Measurements from ENCODE around the gene ABCD1. TPM values are rescaled to one million over a fixed set of nuclear protein-coding genes. Genes with fewer than 3 reads are reported as not detected.
"Not testable (repeated sequence)": the region's sequence is repeated elsewhere in the genome, so short reads cannot be mapped to it uniquely, and the experiment has no call there.

The ABCD1 gene
- total RNA-seq, 2 experiments from 2014 or later: 8.6 to 9.2 TPM

DNA sequence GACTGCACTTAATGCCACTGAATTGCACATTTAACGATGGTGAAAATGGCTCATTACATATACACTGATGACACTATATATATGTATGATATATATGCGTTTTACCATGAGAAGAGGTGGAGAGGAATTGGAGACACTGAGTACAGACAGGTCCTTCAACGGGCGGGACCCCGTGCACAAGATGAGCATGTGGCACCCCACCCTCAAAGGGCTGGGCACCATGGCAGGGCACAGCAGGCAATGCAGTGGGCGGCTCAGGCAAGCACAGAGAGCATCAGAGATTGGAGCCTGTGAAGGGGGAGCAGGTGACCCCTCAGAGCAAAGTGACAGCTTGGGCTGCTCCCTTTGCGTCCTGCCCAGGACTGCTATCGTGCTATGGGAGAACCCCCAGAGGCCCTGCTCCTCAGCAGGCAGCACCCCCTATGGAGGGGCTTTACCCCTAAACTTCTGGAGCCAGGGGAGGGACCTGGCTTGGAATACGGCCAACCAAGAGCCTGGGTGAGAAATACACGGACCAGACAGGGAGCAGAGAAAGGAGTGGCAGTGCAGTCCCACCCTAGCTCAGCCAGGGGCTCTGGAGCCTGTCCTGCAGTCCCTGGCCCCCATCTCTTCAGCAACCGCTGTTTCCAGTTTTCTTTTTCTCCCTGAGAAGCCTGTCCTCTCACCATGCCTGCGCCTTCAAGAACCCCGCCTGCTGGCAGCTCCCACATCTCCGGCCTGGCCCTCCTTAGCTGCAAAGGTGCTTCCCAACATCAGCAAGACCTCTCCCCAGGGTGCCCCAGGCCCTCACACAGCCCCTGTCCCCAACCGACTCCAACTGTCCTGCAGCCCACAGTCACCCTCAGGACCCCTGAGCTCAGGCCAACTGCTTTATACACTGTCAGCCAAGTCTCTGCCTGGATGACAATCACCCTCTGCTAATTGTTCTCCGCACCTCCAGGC is 26.5 kb upstream of the ABCD1 start:
- H3K4me3 Mint-ChIP-seq: no peak overlapping the region
- H3K9me3 ChIP-seq (ENCODE audit: control insufficient read depth in 1 of 2, insufficient read depth in 1 of 2, low read length in 2 of 2): no peaks in the 10 kb centered on the region
- H3K36me3 ChIP-seq (ENCODE audit: insufficient read depth, low read length): peaks cover 27% of the 10 kb centered on the region
- no peaks in the 10 kb centered on the region for H3K4me1 Mint-ChIP-seq (ENCODE audit: low read depth)
- ChIA-PET CTCF (no interaction called here), POLR2A (no interaction called here)
- intact Hi-C loops (cut with DNase I, micrococcal nuclease): no loop called here
- H3K36me3 Mint-ChIP-seq (ENCODE audit: low read depth): peaks cover 26% of the 10 kb centered on the region
- no peak overlapping the region for H3K4me3 ChIP-seq (ENCODE audit: low read length)
- ATAC-seq (ENCODE audit: poor library complexity) (no peak), DNase-seq (no peak)
- H3K27me3 ChIP-seq (ENCODE audit: control insufficient read depth in 1 of 2, insufficient read depth in 2 of 2, low read length in 2 of 2): no peaks in the 10 kb centered on the region
- no peak overlapping the region for H3K27ac ChIP-seq (ENCODE audit: low read depth in 1 of 2, low read length in 2 of 2)
- no peaks in the 10 kb centered on the region for H3K9me3 Mint-ChIP-seq
- no peaks in the 10 kb centered on the region for H3K27me3 Mint-ChIP-seq
- TF ChIP-seq, protein P1, sequence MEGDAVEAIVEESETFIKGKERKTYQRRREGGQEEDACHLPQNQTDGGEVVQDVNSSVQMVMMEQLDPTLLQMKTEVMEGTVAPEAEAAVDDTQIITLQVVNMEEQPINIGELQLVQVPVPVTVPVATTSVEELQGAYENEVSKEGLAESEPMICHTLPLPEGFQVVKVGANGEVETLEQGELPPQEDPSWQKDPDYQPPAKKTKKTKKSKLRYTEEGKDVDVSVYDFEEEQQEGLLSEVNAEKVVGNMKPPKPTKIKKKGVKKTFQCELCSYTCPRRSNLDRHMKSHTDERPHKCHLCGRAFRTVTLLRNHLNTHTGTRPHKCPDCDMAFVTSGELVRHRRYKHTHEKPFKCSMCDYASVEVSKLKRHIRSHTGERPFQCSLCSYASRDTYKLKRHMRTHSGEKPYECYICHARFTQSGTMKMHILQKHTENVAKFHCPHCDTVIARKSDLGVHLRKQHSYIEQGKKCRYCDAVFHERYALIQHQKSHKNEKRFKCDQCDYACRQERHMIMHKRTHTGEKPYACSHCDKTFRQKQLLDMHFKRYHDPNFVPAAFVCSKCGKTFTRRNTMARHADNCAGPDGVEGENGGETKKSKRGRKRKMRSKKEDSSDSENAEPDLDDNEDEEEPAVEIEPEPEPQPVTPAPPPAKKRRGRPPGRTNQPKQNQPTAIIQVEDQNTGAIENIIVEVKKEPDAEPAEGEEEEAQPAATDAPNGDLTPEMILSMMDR (IDR thresholded peaks at IDR 0.05): no peak
- no peaks in the 10 kb centered on the region for H3K4me1 ChIP-seq (ENCODE audit: insufficient read depth, low read length)
- H3K27ac Mint-ChIP-seq: no peak overlapping the region

GRCh38 chrX:153699210-153699783 is 25.4 kb upstream of the ABCD1 start:
- H3K4me3 ChIP-seq (ENCODE audit: low read length); H3K27ac ChIP-seq (ENCODE audit: low read depth in 1 of 2, low read length in 2 of 2); DNase-seq; H3K4me1 ChIP-seq (ENCODE audit: insufficient read depth, low read length); H3K9me3 Mint-ChIP-seq; POLR2A ChIA-PET; intact Hi-C loops (cut with DNase I, micrococcal nuclease); H3K9me3 ChIP-seq (ENCODE audit: control insufficient read depth in 1 of 2, insufficient read depth in 1 of 2, low read length in 2 of 2); H3K4me3 Mint-ChIP-seq; CTCF ChIA-PET; H3K27me3 ChIP-seq (ENCODE audit: control insufficient read depth in 1 of 2, insufficient read depth in 2 of 2, low read length in 2 of 2); H3K27me3 Mint-ChIP-seq; H3K4me1 Mint-ChIP-seq (ENCODE audit: low read depth); H3K27ac Mint-ChIP-seq; ATAC-seq (ENCODE audit: poor library complexity): not testable (repeated sequence)
- H3K36me3 ChIP-seq (ENCODE audit: insufficient read depth, low read length): peaks cover 33% of the 10 kb centered on the region
- peaks cover 26% of the 10 kb centered on the region for H3K36me3 Mint-ChIP-seq (ENCODE audit: low read depth)

GRCh38 chrX:153699784-153700371 is 24.8 kb upstream of the ABCD1 start:
- intact Hi-C loops (cut with DNase I, micrococcal nuclease); H3K4me1 Mint-ChIP-seq (ENCODE audit: low read depth); H3K27ac ChIP-seq (ENCODE audit: low read depth in 1 of 2, low read length in 2 of 2); H3K4me1 ChIP-seq (ENCODE audit: insufficient read depth, low read length); H3K9me3 Mint-ChIP-seq; POLR2A ChIA-PET; CTCF ChIA-PET; H3K27me3 Mint-ChIP-seq; H3K27me3 ChIP-seq (ENCODE audit: control insufficient read depth in 1 of 2, insufficient read depth in 2 of 2, low read length in 2 of 2); H3K27ac Mint-ChIP-seq; ATAC-seq (ENCODE audit: poor library complexity); H3K4me3 Mint-ChIP-seq; H3K4me3 ChIP-seq (ENCODE audit: low read length); H3K9me3 ChIP-seq (ENCODE audit: control insufficient read depth in 1 of 2, insufficient read depth in 1 of 2, low read length in 2 of 2); DNase-seq: not testable (repeated sequence)
- peaks cover 33% of the 10 kb centered on the region for H3K36me3 ChIP-seq (ENCODE audit: insufficient read depth, low read length)
- peaks cover 32% of the 10 kb centered on the region for H3K36me3 Mint-ChIP-seq (ENCODE audit: low read depth)

GRCh38 chrX:153700376-153700945 is 24.2 kb upstream of the ABCD1 start:
- no peaks in the 10 kb centered on the region for H3K4me1 ChIP-seq (ENCODE audit: insufficient read depth, low read length)
- ChIA-PET CTCF (no interaction called here), POLR2A (no interaction called here)
- no peaks in the 10 kb centered on the region for H3K4me1 Mint-ChIP-seq (ENCODE audit: low read depth)
- no peak overlapping the region for H3K27ac ChIP-seq (ENCODE audit: low read depth in 1 of 2, low read length in 2 of 2)
- intact Hi-C loops (cut with DNase I, micrococcal nuclease): no loop called here
- no peak overlapping the region for H3K27ac Mint-ChIP-seq
- no peaks in the 10 kb centered on the region for H3K9me3 Mint-ChIP-seq
- DNase-seq: no peak
- H3K9me3 ChIP-seq (ENCODE audit: control insufficient read depth in 1 of 2, insufficient read depth in 1 of 2, low read length in 2 of 2): no peaks in the 10 kb centered on the region
- peaks cover 32% of the 10 kb centered on the region for H3K36me3 Mint-ChIP-seq (ENCODE audit: low read depth)
- no peak overlapping the region for H3K4me3 Mint-ChIP-seq
- TF ChIP-seq, protein P1 (IDR thresholded peaks at IDR 0.05): no peak
- ATAC-seq (ENCODE audit: poor library complexity): no peak
- no peak overlapping the region for H3K4me3 ChIP-seq (ENCODE audit: low read length)
- no peaks in the 10 kb centered on the region for H3K27me3 Mint-ChIP-seq
- no peaks in the 10 kb centered on the region for H3K27me3 ChIP-seq (ENCODE audit: control insufficient read depth in 1 of 2, insufficient read depth in 2 of 2, low read length in 2 of 2)
- peaks cover 33% of the 10 kb centered on the region for H3K36me3 ChIP-seq (ENCODE audit: insufficient read depth, low read length)

Data from CD4-positive, alpha-beta T cell (primary cell).